CMK (cell line): Measurements from ENCODE around the gene TNFRSF18.
A peak's percentile ranks its signal among the peaks of the same experiment; 100 is the strongest.

Source experiments
- DNase-seq: peaks from one replicate; pipeline ENCODE4 v3.0.0-alpha.2; 2010; ENCODE audit warnings: low read depth

The TNFRSF18 gene

GRCh38 chr1:1165900-1166421 is 40.4 kb downstream of the TNFRSF18 start:
- no peak for DNase-seq

GRCh38 chr1:1165485-1165884 is 40.9 kb downstream of the TNFRSF18 start:
- no peak for DNase-seq

GRCh38 chr1:1164701-1165451 is 41.5 kb downstream of the TNFRSF18 start:
- DNase-seq = no peak

- DNase-seq = no peak
Measured at GRCh38 chr1:1164361-1164700, 42.1 kb downstream of the TNFRSF18 start.

GRCh38 chr1:1163538-1164070 is 42.8 kb downstream of the TNFRSF18 start:
- DNase-seq = no peak

- no peak for DNase-seq
Measured at GRCh38 chr1:1162597-1163537, 43.5 kb downstream of the TNFRSF18 start.

- DNase-seq = no peak
Measured at GRCh38 chr1:1161683-1162079, 44.7 kb downstream of the TNFRSF18 start.

GRCh38 chr1:1161078-1161682 is 45.2 kb downstream of the TNFRSF18 start:
- no peak for DNase-seq

- no peak for DNase-seq
Measured at GRCh38 chr1:1160281-1160930, 46.0 kb downstream of the TNFRSF18 start.

- DNase-seq = peak; percentile 90
Measured at GRCh38 chr1:1157914-1158710, 48.3 kb downstream of the TNFRSF18 start.

- DNase-seq = peak; percentile 91
Measured at GRCh38 chr1:1157426-1157913, 48.9 kb downstream of the TNFRSF18 start.

- DNase-seq = no peak
Measured at GRCh38 chr1:1157033-1157365, 49.4 kb downstream of the TNFRSF18 start.

- no peak for DNase-seq
Measured at GRCh38 chr1:1156140-1157032, 50.0 kb downstream of the TNFRSF18 start.

- DNase-seq = no peak
Measured at GRCh38 chr1:1155258-1155657, 51.1 kb downstream of the TNFRSF18 start.

- no peak for DNase-seq
Measured at GRCh38 chr1:1153874-1154273, 52.5 kb downstream of the TNFRSF18 start.
